Gastrocnemius medialis (tissue), 4 donors: Measurements from ENCODE around the gene ABCC4. TPM values are rescaled to one million over a fixed set of nuclear protein-coding genes. Genes with fewer than 3 reads are reported as not detected.

Source experiments
- ATAC-seq, 2 donors: fragments of 150-250 bp; one replicate each; pipeline ENCODE4 v1.9.1; 2016
- DNase-seq, 2 donors: peaks; one replicate each; pipeline ENCODE4 v3.0.0-alpha.2; 2019
- H3K27ac ChIP-seq, 4 donors: fragments of 200-600 bp; sonication (generic); 1 replicate in 1 of 4; 2 replicates in 3 of 4; pipeline ENCODE4 v1.5.1; 2016 to 2018; ENCODE audit warnings: mild to moderate bottlenecking in 2 of 4, moderate library complexity in 1 of 4
- H3K27me3 ChIP-seq, 3 donors: fragments of 200-600 bp; sonication (generic) in 2 of 3; 1 replicate in 1 of 3; 2 replicates in 2 of 3; pipeline versions ENCODE4 v1.5.1 to v1.6.0; 2016 to 2019; ENCODE audit warnings: mild to moderate bottlenecking in 1 of 3, moderate library complexity in 1 of 3
- H3K36me3 ChIP-seq, 2 donors: fragments of 200-600 bp; sonication (generic) in 1 of 2; one replicate each; pipeline ENCODE4 v1.5.1; 2017 to 2018
- H3K4me1 ChIP-seq, 2 donors: fragments of 200-600 bp; sonication (generic) in 1 of 2; one replicate each; pipeline ENCODE4 v1.5.1; 2016 to 2017; ENCODE audit warnings: mild to moderate bottlenecking in 2 of 2
- H3K4me3 ChIP-seq, 4 donors: fragments of 200-600 bp; sonication (generic) in 3 of 4; 1 replicate in 1 of 4; 2 replicates in 3 of 4; pipeline ENCODE4 v1.5.1; 2016 to 2019; ENCODE audit warnings: mild to moderate bottlenecking in 2 of 4
- H3K9me3 ChIP-seq, 3 donors: fragments of 200-600 bp; sonication (generic) in 2 of 3; 1 replicate in 1 of 3; 2 replicates in 2 of 3; pipeline ENCODE4 v1.5.1; 2016 to 2019
- CTCF ChIP-seq, 5 experiments: fragments of 450-650 bp in 3 of 5; fragments of 200-600 bp in 2 of 5; sonication (generic) in 2 of 5; IDR thresholded peaks in 4 of 5; conservative IDR thresholded peaks in 1 of 5; 1 replicate in 4 of 5; 2 replicates in 1 of 5; pipeline ENCODE4 v1.5.1; 2016 to 2019; ENCODE audit warnings: antibody characterized with exemption in 5 of 5, mild to moderate bottlenecking in 3 of 5, moderate library complexity in 3 of 5
- POLR2A ChIP-seq, 2 donors: fragments of 450-650 bp; IDR thresholded peaks; one replicate each; pipeline ENCODE4 v1.6.1; 2017; ENCODE audit warnings: antibody characterized with exemption in 2 of 2, mild to moderate bottlenecking in 2 of 2, moderate library complexity in 2 of 2
- in situ Hi-C, 4 donors: fragments of 200-750 bp; cut with MboI; loops; one replicate each; pipeline versions ENCODE4 v1.15.0 to v1.8.0; 2017; ENCODE audit warnings: low sequenced_read_pairs in 4 of 4
- intact Hi-C: fragments of 100-400 bp; cut with DNase I; formaldehyde crosslinking; loops from one replicate; pipeline ENCODE4 v1.15.1; 2023; ENCODE audit warnings: low total_unique reads
- total RNA-seq, 4 donors: library from RNA; depleted of rRNA; stranded (reverse); fragments of >200 nt; gene quantifications; one replicate each; pipeline versions ENCODE4 v1.1.0 to v1.2.3, GENCODE V29; 2016

The ABCC4 gene
- total RNA-seq, 4 donors from 2014 or later, result 5.4 to 16.2 (median 11.9) TPM

GRCh38 chr13:95220611-95221010, 80.6 kb downstream of the ABCC4 start:
- in situ Hi-C loops, result no loop called here
- DNase-seq, result no peak
- TF ChIP-seq POLR2A (IDR thresholded peaks at IDR 0.05), result no peak
- TF ChIP-seq CTCF (IDR thresholded peaks at IDR 0.05 in 4 of 5, conservative IDR thresholded peaks at IDR 0.05 in 1 of 5), result no peak
- Histone ChIP-seq H3K27me3 (no peaks in the 10 kb centered on the region), H3K4me3 (no peak overlapping the region), H3K36me3 (no peaks in the 10 kb centered on the region), H3K27ac (no peak overlapping the region), H3K9me3 (no peaks in the 10 kb centered on the region), H3K4me1 (no peaks in the 10 kb centered on the region)
- ATAC-seq, result no peak
- intact Hi-C loops, result no loop called here

- in situ Hi-C loops (no loop called here), intact Hi-C loops (no loop called here)
- ATAC-seq, result no peak
- H3K4me1 ChIP-seq, result peaks cover 0 to 4% of the 10 kb centered on the region in 2 donors
- H3K27me3 ChIP-seq, result no peaks in the 10 kb centered on the region
- no peaks in the 10 kb centered on the region for H3K9me3 ChIP-seq
- H3K36me3 ChIP-seq, result no peaks in the 10 kb centered on the region
- no peak overlapping the region for H3K27ac ChIP-seq
- DNase-seq, result no peak
- no peak overlapping the region for H3K4me3 ChIP-seq
- TF ChIP-seq POLR2A (IDR thresholded peaks at IDR 0.05) (no peak), CTCF (IDR thresholded peaks at IDR 0.05 in 4 of 5, conservative IDR thresholded peaks at IDR 0.05 in 1 of 5) (no peak)
Measured at GRCh38 chr13:95217920-95218830, 83.1 kb downstream of the ABCC4 start.

- Histone ChIP-seq H3K9me3 (no peaks in the 10 kb centered on the region), H3K27me3 (no peaks in the 10 kb centered on the region), H3K4me1 (peaks cover 0 to 5% of the 10 kb centered on the region in 2 donors), H3K27ac (no peak overlapping the region), H3K4me3 (no peak overlapping the region), H3K36me3 (no peaks in the 10 kb centered on the region)
- in situ Hi-C loops (no loop called here), intact Hi-C loops (no loop called here)
- no peak for DNase-seq
- TF ChIP-seq POLR2A (IDR thresholded peaks at IDR 0.05) (no peak), CTCF (IDR thresholded peaks at IDR 0.05 in 4 of 5, conservative IDR thresholded peaks at IDR 0.05 in 1 of 5) (no peak)
- no peak for ATAC-seq
Measured at GRCh38 chr13:95216182-95216581, 85.1 kb downstream of the ABCC4 start.

- Histone ChIP-seq H3K27me3 (no peaks in the 10 kb centered on the region), H3K36me3 (no peaks in the 10 kb centered on the region), H3K4me3 (no peak overlapping the region), H3K4me1 (peaks cover 0 to 5% of the 10 kb centered on the region in 2 donors), H3K9me3 (no peaks in the 10 kb centered on the region), H3K27ac (no peak overlapping the region)
- TF ChIP-seq CTCF (IDR thresholded peaks at IDR 0.05 in 4 of 5, conservative IDR thresholded peaks at IDR 0.05 in 1 of 5) (no peak), POLR2A (IDR thresholded peaks at IDR 0.05) (no peak)
- in situ Hi-C loops (no loop called here), intact Hi-C loops (no loop called here)
- DNase-seq, result no peak
- peak in 1 of 2 donors; percentile 48 for ATAC-seq
Measured at GRCh38 chr13:95212983-95213850, 88.0 kb downstream of the ABCC4 start.
